Inflammatory macrophage treated with lipopolysaccharide for 4 hours (primary cell): ENCODE data around the gene PPIP5K1.
A peak's percentile ranks its signal among the peaks of the same experiment; 100 is the strongest.

Experiments
- DNase-seq: peaks from one replicate; pipeline ENCODE4 v3.0.0-alpha.2; 2020

Gene PPIP5K1

GRCh38 chr15:43516801-43517353 is 73.1 kb downstream of the PPIP5K1 start:
- DNase-seq, result no peak

- no peak for DNase-seq
Measured at GRCh38 chr15:43516185-43516584, 73.8 kb downstream of the PPIP5K1 start.

- no peak for DNase-seq
Measured at GRCh38 chr15:43515741-43516140, 74.3 kb downstream of the PPIP5K1 start.

GRCh38 chr15:43514241-43515057 is 75.6 kb downstream of the PPIP5K1 start:
- no peak for DNase-seq

- DNase-seq, result no peak
Measured at GRCh38 chr15:43513550-43513949, 76.5 kb downstream of the PPIP5K1 start.

DNA sequence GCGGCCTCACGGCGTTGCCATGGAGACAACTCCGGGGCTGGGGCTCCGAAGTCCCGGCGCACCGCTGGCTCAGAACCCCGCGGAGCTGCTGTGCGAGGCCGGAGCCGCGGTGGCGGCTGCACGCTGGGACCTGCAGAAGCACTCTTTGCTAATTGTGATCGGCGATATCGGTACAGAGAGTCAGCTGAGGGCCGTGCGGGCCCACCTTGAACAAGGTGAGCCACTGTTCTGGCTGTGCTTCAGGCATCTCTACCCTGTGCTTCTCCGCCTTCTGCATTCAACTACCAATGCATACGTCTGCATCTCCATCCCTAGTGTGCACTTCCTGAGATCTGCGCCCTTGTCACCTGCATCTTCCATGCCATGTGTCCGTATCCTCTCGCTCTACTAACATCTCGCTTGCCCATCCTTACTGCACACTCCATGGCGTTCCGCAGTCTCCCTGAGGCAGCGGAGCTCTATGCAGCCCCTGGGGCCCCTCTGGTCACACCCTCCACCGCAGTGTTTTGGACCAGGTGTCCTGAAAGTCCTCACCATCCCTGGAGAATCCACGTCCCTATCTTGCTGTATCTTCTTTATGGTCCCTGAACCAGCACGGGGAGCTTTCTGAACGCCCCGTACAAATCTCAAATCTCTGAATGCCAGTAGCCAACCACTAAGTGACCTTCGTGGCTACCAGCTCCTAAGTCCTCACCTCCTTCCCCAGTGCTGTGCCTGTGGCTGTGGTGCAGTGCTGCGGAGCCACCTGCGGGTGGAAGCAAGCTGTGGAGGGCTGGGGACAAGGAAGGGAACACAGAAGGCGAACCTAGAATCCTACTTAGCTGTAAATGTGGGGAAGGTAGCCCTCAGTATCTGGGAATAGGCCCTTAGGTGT is 78.8 kb downstream of the PPIP5K1 start:
- DNase-seq, result no peak

DNA sequence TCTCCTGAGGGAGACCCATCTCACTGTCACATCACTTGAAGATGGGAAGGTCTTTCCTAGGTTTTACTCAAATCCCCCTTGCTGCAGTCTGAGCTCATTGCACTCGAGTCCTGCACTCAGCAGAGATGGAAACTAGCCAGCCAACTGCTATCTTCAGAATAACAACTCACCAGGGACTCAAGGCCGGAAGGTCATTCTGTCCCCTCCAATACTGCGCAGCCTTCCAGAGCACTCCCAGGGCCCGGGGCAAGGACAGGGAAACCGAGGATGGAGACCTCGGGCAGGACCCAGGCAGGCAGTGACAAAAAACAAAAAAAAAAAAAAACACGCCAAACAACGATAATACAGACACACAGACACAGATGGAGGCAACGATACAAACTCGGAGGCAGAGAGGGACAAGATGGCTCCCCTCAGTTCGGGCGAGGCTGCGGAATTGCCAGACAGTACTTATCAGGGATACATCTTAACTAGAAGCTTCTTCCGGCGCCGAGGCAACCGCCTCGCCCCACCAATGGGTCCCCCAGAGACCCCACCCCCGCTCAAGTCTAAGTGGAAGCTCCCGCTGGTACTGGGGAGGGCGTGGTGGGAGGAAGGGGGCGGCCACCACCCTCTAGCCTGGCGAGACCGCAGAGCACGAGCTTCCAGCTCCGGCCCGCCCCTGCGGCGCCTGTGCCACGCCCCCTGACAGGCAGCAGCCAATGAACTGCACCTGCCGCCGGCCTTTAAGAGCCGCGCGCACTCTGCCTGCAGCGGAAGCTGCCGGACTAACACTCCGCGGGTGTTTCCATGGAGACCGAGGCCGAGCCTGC is 79.6 kb downstream of the PPIP5K1 start:
- DNase-seq, result peak; percentile 97

DNA sequence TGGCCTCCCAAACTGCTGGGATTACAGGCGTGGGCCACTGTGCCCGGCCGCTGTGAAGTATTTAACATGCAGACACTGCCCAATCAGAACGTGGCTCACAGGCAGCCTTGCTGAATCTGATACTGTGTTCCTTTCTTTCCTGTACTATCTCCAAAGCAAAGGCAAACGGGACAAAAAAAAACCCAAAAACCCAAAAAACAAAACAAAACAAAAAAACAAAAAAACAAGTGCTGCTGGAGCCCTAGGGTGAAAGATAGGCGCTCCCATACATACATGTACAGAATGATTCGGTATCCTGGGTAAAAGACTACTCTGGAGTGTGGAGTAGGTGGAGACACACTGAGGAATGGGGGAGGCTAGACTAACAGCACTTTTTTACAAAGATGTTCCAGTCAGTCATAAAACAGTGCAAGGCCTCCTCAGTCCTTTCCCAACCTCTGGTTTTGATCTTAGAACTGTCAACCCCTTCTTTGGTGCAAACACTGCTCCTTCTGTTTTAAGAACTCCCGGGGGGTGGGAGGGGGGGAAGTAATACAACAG is 80.3 kb downstream of the PPIP5K1 start:
- no peak for DNase-seq

DNA sequence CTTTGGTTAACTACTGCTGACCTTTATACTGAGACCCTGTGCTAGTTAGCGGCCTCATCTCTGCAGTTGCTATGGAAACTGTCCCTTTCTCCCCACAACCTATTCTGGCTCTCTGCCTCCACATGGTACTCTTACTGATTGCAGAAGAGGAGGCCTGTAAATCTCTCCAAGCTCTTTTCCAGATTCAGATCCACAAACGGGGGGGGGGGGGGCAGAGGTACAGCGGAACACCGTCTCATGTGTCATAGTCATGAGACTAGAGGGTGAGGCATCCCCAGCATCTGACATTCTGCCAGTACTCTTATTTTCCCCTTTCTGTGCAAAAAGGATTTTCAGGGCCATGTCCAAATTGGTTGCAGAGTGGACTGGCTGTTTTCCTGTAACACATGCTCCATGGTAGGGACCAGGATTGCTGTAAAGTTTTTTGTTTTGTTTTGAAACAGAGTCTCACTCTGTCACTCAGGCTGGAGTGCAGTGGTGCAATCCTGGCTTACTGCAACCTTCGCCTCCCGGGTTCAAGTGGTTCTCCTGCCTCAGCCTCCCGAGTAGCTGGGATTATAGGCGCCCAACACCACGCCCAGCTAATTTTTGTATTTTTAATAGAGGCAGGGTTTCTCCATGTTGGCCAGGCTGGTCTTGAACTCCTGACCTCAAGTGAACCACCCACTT is 80.9 kb downstream of the PPIP5K1 start:
- peak; percentile 16 for DNase-seq

DNA sequence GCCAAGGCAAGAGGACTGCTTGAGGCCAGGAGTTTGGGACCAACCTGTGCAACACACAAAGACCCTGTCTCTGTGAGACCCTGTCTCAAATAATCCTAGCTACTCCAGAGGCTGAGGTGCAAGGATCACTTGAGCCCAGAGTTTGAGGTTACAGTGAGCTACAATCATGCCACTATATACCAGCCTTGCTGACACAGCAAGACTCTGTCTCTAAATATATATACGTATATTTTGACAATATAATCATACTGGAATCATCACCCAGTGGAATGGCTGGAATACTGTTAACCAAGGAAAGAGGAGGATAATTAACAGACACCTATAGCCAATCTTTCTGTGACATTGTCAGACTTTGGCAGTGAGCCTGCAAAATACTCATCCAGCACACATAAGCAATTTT is 81.6 kb downstream of the PPIP5K1 start:
- DNase-seq, result no peak

DNA sequence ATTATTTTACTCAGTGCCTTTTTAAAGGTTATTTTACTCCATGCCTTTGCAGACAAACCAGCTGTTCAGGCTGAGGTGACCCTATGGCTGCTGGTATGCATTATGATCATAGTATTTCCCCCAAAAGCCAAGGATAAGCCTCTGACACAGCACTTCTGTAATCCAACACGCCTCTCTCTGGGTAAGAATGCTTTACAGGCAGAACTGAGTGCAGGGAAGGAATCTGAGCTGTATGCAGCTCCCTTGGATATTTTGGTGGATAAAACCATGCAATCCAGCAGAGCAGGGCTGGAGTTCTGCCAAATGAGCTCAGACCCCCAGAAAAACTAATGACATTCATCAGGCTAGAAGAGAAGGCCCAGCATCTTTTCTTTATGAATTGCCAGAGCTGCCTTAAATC is 84.3 kb downstream of the PPIP5K1 start:
- DNase-seq, result no peak

DNA sequence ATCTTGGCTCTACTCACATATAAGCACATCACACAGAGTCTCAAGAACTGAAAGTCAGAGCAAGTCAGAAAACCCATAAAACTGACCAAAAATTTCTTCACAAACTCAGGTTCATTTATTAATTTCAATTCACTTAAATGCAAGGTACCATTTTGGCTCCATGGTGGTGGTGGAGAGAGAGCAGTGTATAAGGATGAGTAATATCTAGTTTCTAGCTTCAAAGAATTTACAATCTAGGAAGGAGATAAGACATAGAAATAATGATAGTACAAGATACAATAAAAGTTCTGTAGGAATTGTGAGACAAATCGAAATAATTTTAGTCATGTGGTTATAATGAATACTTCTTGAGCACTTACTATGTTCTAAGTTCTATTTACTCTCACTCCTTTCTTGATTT is 90.4 kb downstream of the PPIP5K1 start:
- DNase-seq, result no peak

- no peak for DNase-seq
Measured at GRCh38 chr15:43498990-43499389, 91.0 kb downstream of the PPIP5K1 start.

DNA sequence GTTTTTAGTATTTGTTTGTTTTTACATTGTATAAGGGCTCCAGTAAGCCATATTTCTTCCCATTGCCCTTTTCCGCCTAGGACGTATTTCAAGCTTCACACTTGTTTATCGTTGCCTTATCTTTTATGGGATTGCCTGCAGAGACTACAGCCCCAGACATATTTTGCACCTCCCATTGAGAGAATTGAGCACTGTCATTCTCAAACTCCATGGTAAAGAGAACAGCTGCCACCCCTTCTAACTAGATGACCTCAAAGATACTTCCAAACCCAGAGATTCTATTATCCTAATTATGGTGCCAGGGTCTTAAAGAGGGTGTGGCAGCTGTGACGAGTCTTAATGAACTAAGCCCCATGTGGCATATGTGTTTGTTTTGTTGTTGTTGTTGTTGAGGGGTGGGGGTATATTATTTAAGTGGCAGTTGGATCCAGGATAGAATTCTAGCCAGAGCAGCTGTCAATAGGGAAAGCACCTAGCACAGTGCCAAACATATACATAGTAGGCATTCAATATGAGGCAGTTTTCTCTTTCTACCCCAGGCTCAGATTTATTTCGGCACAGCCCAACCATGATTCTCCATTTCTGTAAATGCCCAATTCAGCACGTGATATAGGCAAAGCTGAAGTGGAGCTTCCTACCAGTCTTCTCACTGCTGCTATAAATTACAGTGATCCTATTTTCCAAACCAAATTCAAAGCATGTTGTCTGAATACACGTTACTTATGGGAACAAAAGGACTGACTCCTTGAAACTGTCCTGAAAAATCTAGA is 96.1 kb downstream of the PPIP5K1 start:
- no peak for DNase-seq

DNA sequence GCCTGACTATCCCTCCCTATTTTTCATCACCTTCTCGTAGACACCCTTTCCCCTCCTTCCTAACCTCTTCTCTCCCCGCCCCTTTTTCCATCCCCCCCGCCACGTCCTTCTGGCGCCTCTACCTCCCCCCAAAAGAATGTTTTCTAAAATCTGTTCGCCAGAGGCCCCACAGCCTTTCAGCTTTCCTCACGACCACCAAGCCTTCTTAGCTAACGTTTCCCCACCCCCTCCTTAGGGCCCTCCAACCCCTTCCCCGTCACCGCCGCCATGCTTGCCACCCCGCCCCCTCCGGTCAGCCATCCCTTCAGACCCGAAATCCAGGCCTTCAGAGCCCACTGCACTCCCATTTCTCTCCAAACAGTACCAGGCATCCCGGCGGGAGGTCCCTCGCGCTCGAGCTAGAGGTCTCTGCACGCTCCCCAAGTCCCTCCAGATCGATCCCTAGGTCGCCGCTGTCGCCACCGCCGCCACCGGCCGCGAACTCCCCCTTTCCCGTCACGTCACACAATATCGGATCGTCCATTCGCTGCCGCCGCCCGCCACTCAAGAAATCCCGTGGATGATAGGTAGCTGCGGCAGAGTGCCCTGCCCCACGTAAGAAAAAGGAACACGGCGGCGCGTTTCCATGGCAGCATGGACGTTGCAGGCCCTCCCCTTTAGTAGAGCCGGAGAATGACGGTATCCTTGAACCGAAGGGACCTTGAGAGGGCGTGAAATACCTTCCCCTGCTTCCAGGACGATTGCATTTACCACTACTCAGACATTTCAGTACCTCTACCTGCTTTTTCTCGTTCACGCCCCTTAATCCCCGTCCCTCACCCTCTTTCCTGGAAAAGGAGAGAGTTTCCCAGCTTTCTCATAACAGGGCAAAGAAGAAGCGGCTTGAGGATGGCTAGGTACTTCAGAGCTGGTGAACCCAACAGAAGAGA is 97.1 kb downstream of the PPIP5K1 start, which contains the start of gene TP53BP1:
TP53BP1 (minus strand) TSS at position 484 of the 929 bp plus-strand sequence; CDS start at position 371, 113 bp downstream.
- peak; percentile 96 for DNase-seq

DNA sequence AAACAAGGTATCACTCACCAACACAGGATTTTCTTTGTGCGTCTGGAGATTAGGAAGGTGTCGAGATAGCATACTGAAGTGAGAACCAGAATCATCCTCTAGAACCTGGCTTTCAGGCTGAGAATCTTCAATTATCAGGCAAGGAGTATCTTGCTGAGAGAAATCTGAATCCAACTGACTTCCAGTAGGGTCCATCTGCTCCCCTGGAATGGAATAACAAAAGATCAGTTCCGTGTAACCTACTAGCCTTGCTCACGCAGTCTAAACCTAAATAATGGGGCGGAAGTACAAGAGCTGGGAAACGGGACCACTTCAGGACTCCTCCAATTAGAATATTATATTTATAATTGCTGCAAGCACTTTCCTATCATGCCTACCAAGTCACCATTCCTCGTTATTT is 97.7 kb downstream of the PPIP5K1 start:
- no peak for DNase-seq

DNA sequence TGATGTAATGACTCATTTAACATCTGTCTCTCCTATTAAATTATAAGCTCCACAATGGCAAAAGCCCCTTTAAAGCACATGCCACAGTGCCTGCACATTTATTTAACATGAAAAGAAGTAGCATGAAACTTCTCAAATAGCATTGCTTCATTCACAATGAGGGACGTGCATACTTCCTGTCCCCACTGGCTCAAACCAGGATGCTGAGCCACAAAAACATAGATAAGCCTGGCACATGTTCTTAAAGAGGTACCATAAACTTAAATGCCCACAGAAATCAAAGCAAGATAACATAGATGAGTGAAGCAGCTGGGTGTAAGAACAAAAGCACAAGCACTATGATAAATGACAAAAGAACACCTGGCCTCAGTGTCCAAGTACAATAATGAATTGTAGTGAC is 100.8 kb downstream of the PPIP5K1 start:
- no peak for DNase-seq

DNA sequence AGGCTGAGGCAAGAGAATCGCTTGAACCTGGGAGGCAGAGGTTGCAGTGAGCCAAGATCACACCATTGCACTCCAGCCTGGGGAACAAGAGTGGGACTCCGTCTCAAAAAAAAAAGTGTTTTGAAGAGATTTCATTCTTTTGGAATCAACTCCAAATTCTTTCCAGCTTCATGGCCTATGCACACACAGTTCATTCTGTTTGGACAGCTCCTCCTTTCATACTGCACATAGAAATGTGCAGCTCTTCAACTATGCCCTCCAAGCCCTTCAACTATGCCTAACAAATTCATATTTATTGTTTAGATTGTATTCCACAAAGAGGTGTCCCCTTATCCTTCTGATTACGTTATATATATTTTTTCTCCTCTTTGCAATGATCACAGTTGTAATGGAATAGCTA is 101.2 kb downstream of the PPIP5K1 start:
- DNase-seq, result no peak

DNA sequence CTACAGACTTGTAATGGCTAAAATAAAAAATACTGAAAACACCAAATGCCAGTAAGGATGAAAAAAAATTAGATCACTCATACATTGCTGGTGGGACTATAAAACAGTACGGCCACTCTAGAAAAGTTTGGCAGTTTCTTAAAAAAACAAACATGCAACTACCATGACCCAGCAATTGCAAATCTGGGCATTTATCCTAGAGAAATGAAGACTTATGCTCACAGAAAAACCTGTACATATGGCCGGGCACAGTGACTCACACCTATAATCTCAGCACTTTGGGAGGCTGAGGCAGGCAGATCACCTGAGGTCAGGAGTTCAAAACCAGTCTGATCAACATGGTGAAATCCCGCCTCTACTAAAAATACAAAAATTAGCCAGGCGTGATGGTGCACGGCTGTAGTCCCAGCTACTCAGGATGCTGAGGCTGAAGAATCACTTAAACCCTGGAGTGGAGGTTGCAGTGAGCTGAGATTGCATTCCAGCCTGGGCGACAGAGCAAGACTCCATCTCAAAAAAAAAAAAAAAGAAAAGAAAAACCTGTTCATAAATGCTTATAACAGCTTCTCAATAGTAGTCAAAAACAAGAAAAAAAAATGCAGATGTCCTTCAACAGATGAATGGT is 102.6 kb downstream of the PPIP5K1 start:
- no peak for DNase-seq
